Cardiac muscle cell (in vitro differentiated cells and primary cell): Measurements from ENCODE around the gene TIGAR. TPM values are rescaled to one million over a fixed set of nuclear protein-coding genes. Genes with fewer than 3 reads are reported as not detected.

Source experiments
- DNase-seq, 2 donors: peaks; one replicate each; pipeline versions ENCODE4 v3.0.0 to v3.0.0-alpha.2; 2010 to 2017; ENCODE audit warnings: low read depth in 1 of 2, low spot score in 1 of 2
- H3K27ac ChIP-seq: fragments of 200-600 bp; sonication (generic); 2 replicates; pipeline ENCODE4 v1.5.1; 2016
- H3K27me3 ChIP-seq: fragments of 200-600 bp; sonication (generic); 2 replicates; pipeline ENCODE4 v1.6.0; 2016; ENCODE audit warnings: control low read depth
- H3K36me3 ChIP-seq: fragments of 200-600 bp; sonication (generic); 2 replicates; pipeline ENCODE4 v1.5.1; 2016; ENCODE audit warnings: control low read depth
- H3K4me1 ChIP-seq: fragments of 200-600 bp; sonication (generic); 2 replicates; pipeline ENCODE4 v1.8.1; 2017; ENCODE audit warnings: low read depth, mild to moderate bottlenecking, mixed run types
- H3K4me3 ChIP-seq: fragments of 200-600 bp; sonication (generic); 2 replicates; pipeline ENCODE4 v1.5.1; 2016; ENCODE audit warnings: mild to moderate bottlenecking
- H3K9me3 ChIP-seq: fragments of 200-600 bp; sonication (generic); 2 replicates; pipeline ENCODE4 v1.5.1; 2017; ENCODE audit warnings: low read depth, mild to moderate bottlenecking, control low read depth
- polyA plus RNA-seq: library from polyadenylated mRNA; unstranded; fragments of >200 nt; fragmentation: Nextera tagmentation; extraction: Ambion mirVana; gene quantifications from 2 replicates; pipeline ENCODE4 v1.2.1, GENCODE V29; 2016
- total RNA-seq: library from RNA; depleted of rRNA; stranded (reverse); fragments of >200 nt; gene quantifications from 2 replicates; pipeline ENCODE4 v1.2.3, GENCODE V29; 2016
- TF ChIP-seq, protein P1 (sequence below): IDR thresholded peaks from 2 replicates; pipeline ENCODE4 v1.5.1; 2012; ENCODE audit warnings: low read depth, mild to moderate bottlenecking, low read length

The TIGAR gene
- total and polyA plus RNA-seq, 2 experiments from 2014 or later: 2.7 to 16.4 TPM

DNA sequence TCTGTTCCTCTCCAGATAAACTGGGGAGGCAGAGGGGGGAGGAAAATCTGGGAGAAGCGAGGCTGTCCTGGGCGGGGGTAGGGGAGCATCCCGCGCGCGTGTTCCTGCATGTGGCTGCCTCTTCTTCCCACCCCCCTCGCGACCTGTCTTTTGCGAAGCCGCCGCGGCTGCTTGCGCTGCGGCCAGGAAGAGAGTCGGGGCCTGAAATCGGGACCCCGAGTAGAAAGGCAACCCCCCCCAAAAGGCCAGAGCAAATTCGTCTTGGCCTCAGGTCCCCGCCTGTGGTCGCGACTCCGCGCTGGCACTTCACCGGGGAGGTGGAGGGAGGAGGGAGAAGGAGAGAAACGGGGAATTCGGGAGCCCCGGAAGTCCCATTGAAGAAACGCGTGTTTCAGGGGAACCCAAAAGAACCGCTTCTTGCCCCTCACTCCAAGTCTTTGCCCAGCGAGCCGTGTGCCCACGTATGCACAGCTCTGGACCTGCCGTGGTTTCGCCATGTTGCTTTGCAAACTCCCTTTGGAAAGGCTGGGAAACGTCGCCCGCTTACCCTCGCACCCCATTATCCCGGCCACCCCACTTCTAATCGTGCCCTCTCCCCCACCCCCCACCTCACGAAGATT, 46.5 kb upstream of the TIGAR start:
- DNase-seq: no peak
- peaks cover 36% of the 10 kb centered on the region for H3K4me1 ChIP-seq
- peak overlapping the region; percentile 61 for H3K27ac ChIP-seq

DNA sequence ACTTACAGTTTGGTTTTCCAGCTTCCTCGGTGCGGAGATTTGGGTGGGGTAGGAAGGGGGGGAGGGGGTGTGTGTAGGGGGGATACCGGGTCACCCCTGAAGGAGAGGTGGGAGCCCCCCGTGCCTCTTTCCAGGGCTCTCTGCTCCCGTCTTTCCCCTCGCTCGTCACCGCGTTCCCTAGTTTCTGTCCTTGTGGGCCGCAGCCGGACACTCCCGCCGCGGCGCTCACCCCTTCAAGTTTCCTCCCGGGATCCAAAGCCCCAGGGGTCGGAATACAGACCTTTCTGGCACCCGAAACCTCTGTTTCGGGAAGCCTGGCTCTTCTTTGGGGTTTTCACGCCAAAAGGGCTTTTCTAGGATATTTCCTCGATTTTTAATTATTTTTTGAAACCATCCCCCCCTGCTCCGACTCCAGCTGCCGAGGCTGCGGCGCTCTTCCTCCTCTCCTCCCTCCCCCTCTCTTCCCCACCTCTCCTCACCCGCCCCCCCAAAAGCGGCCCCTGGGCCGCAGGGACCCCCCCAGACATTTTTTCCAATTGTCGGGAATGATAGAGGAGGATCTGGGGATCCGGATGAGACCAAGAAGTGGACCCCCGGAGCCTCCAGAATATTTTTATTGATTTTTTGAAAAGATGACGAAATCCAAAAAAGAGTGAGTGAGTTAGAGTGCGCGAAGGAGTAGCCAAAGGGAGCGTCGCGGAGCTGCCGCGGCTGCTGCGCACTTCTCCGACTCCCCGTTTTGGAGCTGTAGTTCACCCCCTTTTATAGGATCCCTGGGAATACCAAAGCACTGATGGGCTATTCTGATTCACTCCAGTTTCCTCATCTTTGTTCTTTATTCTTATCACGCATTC, 45.8 kb upstream of the TIGAR start:
- Histone ChIP-seq H3K27me3 (peaks cover 15% of the 10 kb centered on the region), H3K36me3 (no peaks in the 10 kb centered on the region), H3K4me3 (peak overlapping the region; percentile 62), H3K27ac (peak overlapping the region; percentile 61), H3K4me1 (peaks cover 43% of the 10 kb centered on the region), H3K9me3 (no peaks in the 10 kb centered on the region)
- TF ChIP-seq, protein P1, sequence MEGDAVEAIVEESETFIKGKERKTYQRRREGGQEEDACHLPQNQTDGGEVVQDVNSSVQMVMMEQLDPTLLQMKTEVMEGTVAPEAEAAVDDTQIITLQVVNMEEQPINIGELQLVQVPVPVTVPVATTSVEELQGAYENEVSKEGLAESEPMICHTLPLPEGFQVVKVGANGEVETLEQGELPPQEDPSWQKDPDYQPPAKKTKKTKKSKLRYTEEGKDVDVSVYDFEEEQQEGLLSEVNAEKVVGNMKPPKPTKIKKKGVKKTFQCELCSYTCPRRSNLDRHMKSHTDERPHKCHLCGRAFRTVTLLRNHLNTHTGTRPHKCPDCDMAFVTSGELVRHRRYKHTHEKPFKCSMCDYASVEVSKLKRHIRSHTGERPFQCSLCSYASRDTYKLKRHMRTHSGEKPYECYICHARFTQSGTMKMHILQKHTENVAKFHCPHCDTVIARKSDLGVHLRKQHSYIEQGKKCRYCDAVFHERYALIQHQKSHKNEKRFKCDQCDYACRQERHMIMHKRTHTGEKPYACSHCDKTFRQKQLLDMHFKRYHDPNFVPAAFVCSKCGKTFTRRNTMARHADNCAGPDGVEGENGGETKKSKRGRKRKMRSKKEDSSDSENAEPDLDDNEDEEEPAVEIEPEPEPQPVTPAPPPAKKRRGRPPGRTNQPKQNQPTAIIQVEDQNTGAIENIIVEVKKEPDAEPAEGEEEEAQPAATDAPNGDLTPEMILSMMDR: no peak
- DNase-seq: peak in 1 of 2 donors; percentile 39

More for the DNA sequence above, 46.5 kb upstream of the TIGAR start:
- Histone ChIP-seq H3K9me3 (no peaks in the 10 kb centered on the region), H3K4me3 (peak overlapping the region; percentile 62), H3K36me3 (no peaks in the 10 kb centered on the region), H3K27me3 (peaks cover 21% of the 10 kb centered on the region)
- TF ChIP-seq, protein P1: no peak

DNA sequence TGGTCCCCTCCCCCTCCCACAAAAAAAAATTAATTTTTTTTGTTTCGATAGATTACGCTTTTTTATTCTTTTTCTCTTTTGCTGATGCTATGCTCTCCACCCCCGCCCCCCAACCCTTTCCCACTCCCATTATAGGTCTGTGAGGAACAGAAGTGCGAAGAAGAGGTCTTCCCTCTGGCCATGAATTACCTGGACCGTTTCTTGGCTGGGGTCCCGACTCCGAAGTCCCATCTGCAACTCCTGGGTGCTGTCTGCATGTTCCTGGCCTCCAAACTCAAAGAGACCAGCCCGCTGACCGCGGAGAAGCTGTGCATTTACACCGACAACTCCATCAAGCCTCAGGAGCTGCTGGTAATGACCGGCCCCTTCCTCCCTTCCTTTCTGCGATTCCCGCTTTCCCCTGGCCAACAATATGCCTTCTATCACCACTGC, 45.1 kb upstream of the TIGAR start:
- H3K4me1 ChIP-seq: peaks cover 46% of the 10 kb centered on the region
- H3K9me3 ChIP-seq: no peaks in the 10 kb centered on the region
- H3K4me3 ChIP-seq: peak overlapping the region; percentile 62
- peaks cover 8% of the 10 kb centered on the region for H3K27me3 ChIP-seq
- H3K36me3 ChIP-seq: no peaks in the 10 kb centered on the region
- H3K27ac ChIP-seq: no peak overlapping the region
- DNase-seq: no peak
- TF ChIP-seq, protein P1: no peak

DNA sequence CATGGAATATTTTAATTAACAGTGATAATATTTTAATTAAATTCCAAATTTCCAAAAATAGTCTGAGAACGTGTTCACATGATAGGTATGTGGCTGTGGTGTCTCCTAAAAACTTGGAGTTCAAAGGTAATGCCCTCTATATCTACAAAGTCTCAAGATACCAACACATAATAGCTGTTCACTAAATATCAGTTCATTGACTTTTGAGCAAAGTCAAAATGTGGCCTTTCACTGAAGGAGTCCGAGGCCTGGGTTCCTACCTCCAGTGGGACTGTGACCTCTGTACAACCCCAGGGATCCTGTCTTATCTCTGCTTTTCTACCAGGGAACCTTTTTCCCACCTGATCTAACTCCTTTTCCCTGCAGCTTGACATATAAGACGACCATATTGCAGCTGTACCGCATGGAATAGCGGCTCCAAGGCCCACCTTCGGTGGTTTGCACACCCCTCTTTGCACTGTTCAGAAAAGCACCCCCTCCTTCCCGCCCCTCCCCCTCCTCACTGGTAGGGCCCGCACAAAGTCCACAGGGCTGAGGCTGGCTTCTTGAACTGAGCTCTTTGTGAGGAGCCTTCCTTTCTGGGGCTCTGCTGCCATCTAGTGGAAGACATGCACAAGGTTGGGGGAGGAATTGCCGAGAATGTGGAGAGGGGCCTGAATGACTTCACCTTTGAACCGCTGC, 44.3 kb upstream of the TIGAR start:
- Histone ChIP-seq H3K27me3 (peaks cover 2% of the 10 kb centered on the region), H3K4me1 (peaks cover 46% of the 10 kb centered on the region), H3K36me3 (no peaks in the 10 kb centered on the region), H3K4me3 (no peak overlapping the region), H3K9me3 (no peaks in the 10 kb centered on the region), H3K27ac (peak overlapping the region; percentile 37)
- TF ChIP-seq, protein P1: peak; percentile 90
- DNase-seq: peak; percentile 92 to 96

DNA sequence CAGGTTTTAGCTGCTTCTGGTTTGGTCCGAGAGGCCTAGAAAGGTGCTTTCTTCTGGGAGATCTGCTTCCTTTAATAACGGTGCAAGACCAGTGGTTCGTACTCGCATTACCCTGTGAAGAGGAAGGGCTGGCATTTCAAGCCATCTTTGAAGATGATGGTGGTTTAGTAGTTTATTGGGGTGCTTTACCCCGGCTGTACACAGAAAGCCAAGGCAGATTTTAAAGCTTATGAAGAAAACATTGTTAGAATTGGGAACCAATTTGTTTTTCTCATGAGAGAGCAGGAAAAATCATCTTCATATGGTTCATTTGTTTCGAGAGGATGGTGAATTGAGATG, 43.8 kb upstream of the TIGAR start:
- peaks cover 46% of the 10 kb centered on the region for H3K4me1 ChIP-seq
- peak overlapping the region; percentile 46 for H3K27ac ChIP-seq
- DNase-seq: no peak
- TF ChIP-seq, protein P1: no peak
- no peaks in the 10 kb centered on the region for H3K36me3 ChIP-seq
- no peaks in the 10 kb centered on the region for H3K9me3 ChIP-seq
- H3K4me3 ChIP-seq: no peak overlapping the region
- H3K27me3 ChIP-seq: peaks cover 2% of the 10 kb centered on the region
